HCT116 (cell line): Measurements from ENCODE around the gene HOXB2. TPM values are rescaled to one million over a fixed set of nuclear protein-coding genes. Genes with fewer than 3 reads are reported as not detected.

Experiments
- ATAC-seq: fragments of 200-7000 bp; cut with Tn5 transposase; 2 replicates; pipeline ENCODE4 v1.9.1; 2020; ENCODE audit warnings: mild to moderate bottlenecking, moderate library complexity
- BruUV-seq: library from RNA; stranded (reverse); fragments of 400-500 nt; replicated peaks from 2 replicates; lab custom pipeline; 2021; lab: Mats Ljungman, UMichigan
- CTCF ChIA-PET: fragments of 300-600 bp; sonication (Branson Sonifier 250); formaldehyde crosslinking; loops from one replicate; lab custom pipeline; 2021; ENCODE audit warnings: antibody characterized with exemption; lab: Charles Lee
- POLR2A ChIA-PET: fragments of 300-600, 350-600 bp; sonication (Branson Sonifier 250); formaldehyde crosslinking; loops from one replicate; lab custom pipeline; 2021; ENCODE audit warnings: antibody characterized with exemption; lab: Charles Lee
- RAD21 ChIA-PET, 2 experiments: fragments of 300-600 bp; sonication (Branson Sonifier 250); formaldehyde crosslinking; loops; one replicate each; lab custom pipeline; 2023; ENCODE audit warnings: low total read pairs in 2 of 2; ENCODE audit not compliant: uncharacterized antibody in 2 of 2, unreplicated experiment in 2 of 2, low non-redundant PET in 1 of 2; lab: Charles Lee
- DNase-seq: peaks from one replicate; pipeline ENCODE4 v3.0.0-alpha.2; 2010; ENCODE audit warnings: low read depth, low spot score
- H2AFZ ChIP-seq: fragments of 200-600 bp; shearing (Covaris generic), sonication (generic); 2 replicates; pipeline ENCODE4 v1.6.1; 2017; ENCODE audit warnings: low read depth, mixed run types, mixed read lengths, antibody characterized with exemption, low read length; ENCODE audit not compliant: poor library complexity, severe bottlenecking
- H3K27ac ChIP-seq: 2 replicates; pipeline ENCODE4 v1.5.1; 2012; ENCODE audit warnings: low read depth, low read length
- H3K27me3 ChIP-seq: fragments of 200-600 bp; sonication (generic); 2 replicates; pipeline ENCODE4 v1.6.1; 2016; ENCODE audit warnings: mixed run types, low read length, mixed read lengths; ENCODE audit not compliant: insufficient read depth
- H3K36me3 ChIP-seq, 2 experiments: fragments of 200-500 bp in 1 of 2; fragments of 200-600 bp in 1 of 2; sonication (Bioruptor generic) in 1 of 2; sonication (generic) in 1 of 2; 2 replicates each; pipeline versions ENCODE4 v1.5.1 to v1.6.1; 2014 to 2016; ENCODE audit warnings: low read length in 2 of 2, inconsistent platforms in 1 of 2, mixed read lengths in 1 of 2, mixed run types in 1 of 2; ENCODE audit not compliant: insufficient read depth in 2 of 2, control insufficient read depth in 1 of 2
- H3K4me1 ChIP-seq, 2 experiments: fragments of 200-600 bp in 1 of 2; sonication (generic) in 1 of 2; 2 replicates each; pipeline versions ENCODE4 v1.5.1 to v1.6.1; 2012 to 2017; ENCODE audit warnings: low read length in 2 of 2, inconsistent platforms in 1 of 2, mild to moderate bottlenecking in 1 of 2, mixed read lengths in 1 of 2, mixed run types in 1 of 2, moderate library complexity in 1 of 2; ENCODE audit not compliant: insufficient read depth in 2 of 2, control insufficient read depth in 1 of 2
- H3K4me2 ChIP-seq: fragments of 200-600 bp; sonication (generic); 2 replicates; pipeline ENCODE4 v1.6.1; 2017; ENCODE audit warnings: mixed run types, low read length, mixed read lengths
- H3K4me3 ChIP-seq, 2 experiments: fragments of 200-600 bp in 1 of 2; sonication (generic) in 1 of 2; replicated peaks in 1 of 2; 2 replicates each; pipeline ENCODE4 v1.5.1; 2011 to 2016; ENCODE audit warnings: low read length in 2 of 2, control low read depth in 1 of 2, low read depth in 1 of 2, mild to moderate bottlenecking in 1 of 2, mixed read lengths in 1 of 2, mixed run types in 1 of 2
- H3K79me2 ChIP-seq: fragments of 200-600 bp; sonication (generic); 2 replicates; pipeline ENCODE4 v1.6.1; 2017; ENCODE audit warnings: mild to moderate bottlenecking, mixed run types, low read length, moderate library complexity, mixed read lengths; ENCODE audit not compliant: insufficient read depth
- H3K9ac ChIP-seq: fragments of 200-600 bp; sonication (generic); 2 replicates; pipeline ENCODE4 v1.6.1; 2016; ENCODE audit warnings: low read length, mixed read lengths
- H3K9me2 ChIP-seq: fragments of 200-600 bp; sonication (generic), shearing (Covaris generic); 2 replicates; pipeline ENCODE4 v1.6.1; 2017; ENCODE audit warnings: mixed run types, mild to moderate bottlenecking, moderate library complexity; ENCODE audit not compliant: insufficient read depth
- H3K9me3 ChIP-seq, 2 experiments: fragments of 200-500 bp in 1 of 2; fragments of 200-600 bp in 1 of 2; sonication (Bioruptor generic) in 1 of 2; sonication (generic) in 1 of 2; 2 replicates each; pipeline ENCODE4 v1.6.1; 2014 to 2017; ENCODE audit warnings: low read length in 2 of 2, mixed read lengths in 2 of 2, inconsistent platforms in 1 of 2, low read depth in 1 of 2, mild to moderate bottlenecking in 1 of 2, mixed run types in 1 of 2, moderate library complexity in 1 of 2; ENCODE audit not compliant: control insufficient read depth in 1 of 2, insufficient read depth in 1 of 2
- H4K20me1 ChIP-seq: fragments of 200-600 bp; sonication (generic), shearing (Covaris generic); 2 replicates; pipeline ENCODE4 v1.6.1; 2017; ENCODE audit warnings: mixed run types, mild to moderate bottlenecking, moderate library complexity; ENCODE audit not compliant: insufficient read depth
- CBX3 ChIP-seq: IDR thresholded peaks from 2 replicates; pipeline ENCODE4 v1.6.1; 2012; ENCODE audit warnings: low read depth
- ELF1 ChIP-seq: IDR thresholded peaks from 2 replicates; pipeline ENCODE4 v1.6.1; 2012; ENCODE audit warnings: low read depth, borderline replicate concordance
- EZH2 ChIP-seq: fragments of 200-600 bp; sonication (generic); IDR thresholded peaks from 2 replicates; pipeline ENCODE4 v1.6.1; 2017; ENCODE audit warnings: antibody characterized with exemption, mixed run types
- FOSL1 ChIP-seq: IDR thresholded peaks from 2 replicates; pipeline ENCODE4 v1.6.1; 2012; ENCODE audit warnings: low read depth
- JUND ChIP-seq: IDR thresholded peaks from 2 replicates; pipeline ENCODE4 v1.6.1; 2012
- POLR2A ChIP-seq: IDR thresholded peaks from 2 replicates; pipeline ENCODE4 v1.7.0; 2011; ENCODE audit warnings: borderline replicate concordance; ENCODE audit not compliant: insufficient read depth, insufficient read length; ENCODE audit errors: extremely low read depth
- POLR2AphosphoS5 ChIP-seq: IDR thresholded peaks from 2 replicates; pipeline ENCODE4 v1.6.1; 2011; ENCODE audit warnings: mild to moderate bottlenecking, low read depth, low read length, moderate library complexity
- RAD21 ChIP-seq: IDR thresholded peaks from 2 replicates; pipeline ENCODE4 v1.6.1; 2012; ENCODE audit warnings: low read depth, mild to moderate bottlenecking
- SP1 ChIP-seq: IDR thresholded peaks from 2 replicates; pipeline ENCODE4 v1.6.1; 2012; ENCODE audit warnings: low read depth
- SRF ChIP-seq: IDR thresholded peaks from 2 replicates; pipeline ENCODE4 v1.6.1; 2012; ENCODE audit warnings: low read depth
- ZFX ChIP-seq: fragments of 450-650 bp; IDR thresholded peaks from 2 replicates; pipeline ENCODE4 v1.6.1; 2017
- ZNF274 ChIP-seq: fragments of 200-500 bp; sonication (Bioruptor generic); IDR thresholded peaks from 2 replicates; pipeline ENCODE4 v1.6.1; 2014; ENCODE audit warnings: mild to moderate bottlenecking, low read depth, low read length, inconsistent platforms
- intact Hi-C: fragments of 100-400 bp; cut with micrococcal nuclease; formaldehyde crosslinking; loops from 2 replicates; pipeline ENCODE4 v1.10.0; 2022
- total RNA-seq: library from RNA; stranded (reverse); gene quantifications from one replicate; pipeline ENCODE4 v1.2.1, GENCODE V29; 2021; ENCODE audit not compliant: unreplicated experiment
- TF ChIP-seq, protein P1 (sequence below): IDR thresholded peaks from 2 replicates; pipeline ENCODE4 v1.6.1; 2012; ENCODE audit warnings: low read depth
- TF ChIP-seq, protein P2 (sequence below): IDR thresholded peaks from 2 replicates; pipeline ENCODE4 v1.6.1; 2011; ENCODE audit warnings: mild to moderate bottlenecking, low read length, moderate library complexity; ENCODE audit not compliant: insufficient replicate concordance; ENCODE audit errors: extremely low read depth
- TF ChIP-seq, protein P3 (sequence below): IDR thresholded peaks from 2 replicates; pipeline ENCODE4 v1.6.1; 2012

The HOXB2 gene
- total RNA-seq, 1 experiment from 2014 or later: 2.0 TPM

DNA sequence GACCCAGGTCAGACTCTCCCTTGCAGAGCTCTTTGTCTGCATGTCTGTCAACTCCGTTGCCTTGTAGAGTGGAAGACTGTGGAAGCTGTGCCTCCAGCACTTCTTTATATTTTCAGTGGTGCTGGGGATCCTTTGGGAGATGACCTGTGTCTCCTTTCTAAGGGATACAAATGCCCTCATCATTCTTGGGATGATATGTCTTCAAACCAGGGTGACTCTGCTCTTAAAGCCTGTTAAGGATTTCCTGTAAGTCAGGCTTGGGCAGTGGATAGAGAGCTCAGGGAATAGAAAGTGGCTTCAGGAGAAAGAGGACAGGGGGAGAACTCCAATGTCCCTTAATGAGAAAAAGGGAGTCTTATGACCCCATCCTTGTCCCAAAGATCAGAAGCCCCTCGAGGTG, 43.6 kb upstream of the HOXB2 start:
- intact Hi-C loops: no loop called here
- DNase-seq: no peak
- H3K4me1 ChIP-seq: peaks cover 18 to 59% of the 10 kb centered on the region in 2 experiments
- no peak overlapping the region for H3K4me3 ChIP-seq
- POLR2A ChIA-PET: interaction anchor here (1.2 kb wide), 1 partner anchor 647 kb away, joined by 3 read pairs; the partner anchor contains the start of gene PNPO
- no peak for TF ChIP-seq JUND
- no TSS peak for BruUV-seq
- peaks cover 56% of the 10 kb centered on the region for H3K79me2 ChIP-seq
- CTCF ChIA-PET: interaction anchor here (1.1 to 2.0 kb wide), 9 partner anchors 24 to 562 kb away, joined by 3 to 9 read pairs (median 4); partner anchors contain the start of gene HOXB8
- no peak overlapping the region for H3K9ac ChIP-seq
- ATAC-seq: no peak
- peak overlapping the region; percentile 91 for H3K27ac ChIP-seq
- no peaks in the 10 kb centered on the region for H3K27me3 ChIP-seq
- RAD21 ChIA-PET: interaction anchor here in 1 of 2 experiments (1.0 kb wide), 1 partner anchor 253 kb away, joined by 3 read pairs; no protein-coding TSS in a partner anchor
- no peak overlapping the region for H3K4me2 ChIP-seq
- peaks cover 0 to 4% of the 10 kb centered on the region in 2 experiments; a peak in 2 of 4 replicates for H3K36me3 ChIP-seq
- no peaks in the 10 kb centered on the region for H3K9me3 ChIP-seq
- no peak overlapping the region for H2AFZ ChIP-seq
- no peaks in the 10 kb centered on the region for H4K20me1 ChIP-seq
- no peaks in the 10 kb centered on the region for H3K9me2 ChIP-seq

DNA sequence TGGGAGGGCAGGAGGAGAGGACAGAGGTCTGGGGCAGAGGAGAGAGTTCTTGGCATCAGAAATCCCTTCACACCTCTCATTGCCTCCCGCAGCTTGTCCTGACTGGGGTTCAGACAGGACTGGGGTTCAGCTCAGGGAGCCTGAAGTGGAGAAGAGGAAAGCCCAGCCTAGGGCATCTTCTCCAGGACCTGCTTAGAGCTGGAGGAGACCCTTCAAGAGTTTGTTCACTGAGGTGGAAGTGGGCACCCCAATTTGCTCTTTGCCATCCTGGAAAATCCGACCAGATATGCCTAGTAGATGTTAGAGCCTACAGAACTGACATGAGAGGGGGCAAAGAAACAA, 43.1 kb upstream of the HOXB2 start:
- DNase-seq (no peak), ATAC-seq (no peak)
- Histone ChIP-seq H3K27ac (peak overlapping the region; percentile 91), H3K9ac (no peak overlapping the region), H3K9me3 (no peaks in the 10 kb centered on the region), H3K4me3 (no peak overlapping the region), H2AFZ (no peak overlapping the region), H4K20me1 (no peaks in the 10 kb centered on the region), H3K79me2 (peaks cover 56% of the 10 kb centered on the region), H3K36me3 (peaks cover 0 to 2% of the 10 kb centered on the region in 2 experiments; a peak in 2 of 4 replicates), H3K27me3 (no peaks in the 10 kb centered on the region), H3K9me2 (no peaks in the 10 kb centered on the region), H3K4me1 (peaks cover 19 to 64% of the 10 kb centered on the region in 2 experiments), H3K4me2 (no peak overlapping the region)
- RAD21 ChIA-PET: interaction anchor here in 1 of 2 experiments (0.8 to 1.7 kb wide), 3 partner anchors 30 to 252 kb away, joined by 4 to 5 read pairs (median 4); no protein-coding TSS in a partner anchor
- TF ChIP-seq EZH2: no peak
- no peak for TF ChIP-seq ZFX
- TF ChIP-seq SP1: no peak
- no peak for TF ChIP-seq JUND
- TF ChIP-seq, protein P1, sequence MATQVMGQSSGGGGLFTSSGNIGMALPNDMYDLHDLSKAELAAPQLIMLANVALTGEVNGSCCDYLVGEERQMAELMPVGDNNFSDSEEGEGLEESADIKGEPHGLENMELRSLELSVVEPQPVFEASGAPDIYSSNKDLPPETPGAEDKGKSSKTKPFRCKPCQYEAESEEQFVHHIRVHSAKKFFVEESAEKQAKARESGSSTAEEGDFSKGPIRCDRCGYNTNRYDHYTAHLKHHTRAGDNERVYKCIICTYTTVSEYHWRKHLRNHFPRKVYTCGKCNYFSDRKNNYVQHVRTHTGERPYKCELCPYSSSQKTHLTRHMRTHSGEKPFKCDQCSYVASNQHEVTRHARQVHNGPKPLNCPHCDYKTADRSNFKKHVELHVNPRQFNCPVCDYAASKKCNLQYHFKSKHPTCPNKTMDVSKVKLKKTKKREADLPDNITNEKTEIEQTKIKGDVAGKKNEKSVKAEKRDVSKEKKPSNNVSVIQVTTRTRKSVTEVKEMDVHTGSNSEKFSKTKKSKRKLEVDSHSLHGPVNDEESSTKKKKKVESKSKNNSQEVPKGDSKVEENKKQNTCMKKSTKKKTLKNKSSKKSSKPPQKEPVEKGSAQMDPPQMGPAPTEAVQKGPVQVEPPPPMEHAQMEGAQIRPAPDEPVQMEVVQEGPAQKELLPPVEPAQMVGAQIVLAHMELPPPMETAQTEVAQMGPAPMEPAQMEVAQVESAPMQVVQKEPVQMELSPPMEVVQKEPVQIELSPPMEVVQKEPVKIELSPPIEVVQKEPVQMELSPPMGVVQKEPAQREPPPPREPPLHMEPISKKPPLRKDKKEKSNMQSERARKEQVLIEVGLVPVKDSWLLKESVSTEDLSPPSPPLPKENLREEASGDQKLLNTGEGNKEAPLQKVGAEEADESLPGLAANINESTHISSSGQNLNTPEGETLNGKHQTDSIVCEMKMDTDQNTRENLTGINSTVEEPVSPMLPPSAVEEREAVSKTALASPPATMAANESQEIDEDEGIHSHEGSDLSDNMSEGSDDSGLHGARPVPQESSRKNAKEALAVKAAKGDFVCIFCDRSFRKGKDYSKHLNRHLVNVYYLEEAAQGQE: no peak
- no peak for TF ChIP-seq SRF
- TF ChIP-seq ELF1: no peak
- no peak for TF ChIP-seq CBX3
- TF ChIP-seq ZNF274: no peak
- no peak for TF ChIP-seq POLR2A
- TF ChIP-seq FOSL1: no peak
- TF ChIP-seq, protein P2, sequence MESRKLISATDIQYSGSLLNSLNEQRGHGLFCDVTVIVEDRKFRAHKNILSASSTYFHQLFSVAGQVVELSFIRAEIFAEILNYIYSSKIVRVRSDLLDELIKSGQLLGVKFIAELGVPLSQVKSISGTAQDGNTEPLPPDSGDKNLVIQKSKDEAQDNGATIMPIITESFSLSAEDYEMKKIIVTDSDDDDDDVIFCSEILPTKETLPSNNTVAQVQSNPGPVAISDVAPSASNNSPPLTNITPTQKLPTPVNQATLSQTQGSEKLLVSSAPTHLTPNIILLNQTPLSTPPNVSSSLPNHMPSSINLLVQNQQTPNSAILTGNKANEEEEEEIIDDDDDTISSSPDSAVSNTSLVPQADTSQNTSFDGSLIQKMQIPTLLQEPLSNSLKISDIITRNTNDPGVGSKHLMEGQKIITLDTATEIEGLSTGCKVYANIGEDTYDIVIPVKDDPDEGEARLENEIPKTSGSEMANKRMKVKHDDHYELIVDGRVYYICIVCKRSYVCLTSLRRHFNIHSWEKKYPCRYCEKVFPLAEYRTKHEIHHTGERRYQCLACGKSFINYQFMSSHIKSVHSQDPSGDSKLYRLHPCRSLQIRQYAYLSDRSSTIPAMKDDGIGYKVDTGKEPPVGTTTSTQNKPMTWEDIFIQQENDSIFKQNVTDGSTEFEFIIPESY: no peak
- TF ChIP-seq RAD21: no peak
- TF ChIP-seq POLR2AphosphoS5: no peak
- TF ChIP-seq, protein P3, sequence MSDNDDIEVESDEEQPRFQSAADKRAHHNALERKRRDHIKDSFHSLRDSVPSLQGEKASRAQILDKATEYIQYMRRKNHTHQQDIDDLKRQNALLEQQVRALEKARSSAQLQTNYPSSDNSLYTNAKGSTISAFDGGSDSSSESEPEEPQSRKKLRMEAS: no peak
- POLR2A ChIA-PET: interaction anchor here (1.2 kb wide), 1 partner anchor 647 kb away, joined by 3 read pairs; the partner anchor contains the start of gene PNPO
- BruUV-seq: no TSS peak
- CTCF ChIA-PET: interaction anchor here (0.9 to 2.0 kb wide), 14 partner anchors 11 to 563 kb away, joined by 3 to 9 read pairs (median 4); partner anchors contain the start of gene HOXB8
- intact Hi-C loops: no loop called here
